CD4-positive, alpha-beta T cell (primary cell): ENCODE data around the gene FBXL15. TPM values are rescaled to one million over a fixed set of nuclear protein-coding genes. Genes with fewer than 3 reads are reported as not detected.

Experiments
- ATAC-seq: fragments of 200-7000 bp; cut with Tn5 transposase; one replicate; pipeline ENCODE4 v1.10.0; 2022; ENCODE audit warnings: mild to moderate bottlenecking; ENCODE audit not compliant: poor library complexity
- CTCF ChIA-PET: fragments of 350-600 bp; sonication (Branson Sonifier 250); formaldehyde crosslinking; loops from one replicate; lab custom pipeline; 2021; ENCODE audit warnings: antibody characterized with exemption, inconsistent platforms; lab: Charles Lee
- POLR2A ChIA-PET: fragments of 350-600 bp; sonication (Branson Sonifier 250); formaldehyde crosslinking; loops from one replicate; lab custom pipeline; 2021; ENCODE audit warnings: antibody characterized with exemption, inconsistent platforms; lab: Charles Lee
- DNase-seq, 14 experiments: peaks; one replicate each; pipeline ENCODE4 v3.0.0-alpha.2; 2013 to 2020; ENCODE audit warnings: mixed read lengths in 2 of 14
- H3K27ac ChIP-seq, 2 donors: one replicate each; pipeline versions ENCODE4 v1.5.1 to v1.7.0; 2013; ENCODE audit warnings: low read length in 2 of 2, low read depth in 1 of 2, mild to moderate bottlenecking in 1 of 2
- H3K27me3 ChIP-seq, 2 experiments: 1 replicate in 1 of 2; 2 replicates in 1 of 2; pipeline versions ENCODE4 v1.6.1 to v1.7.0; 2013; ENCODE audit warnings: low read length in 2 of 2, control low read depth in 1 of 2, mild to moderate bottlenecking in 1 of 2, moderate library complexity in 1 of 2; ENCODE audit not compliant: insufficient read depth in 2 of 2, control insufficient read depth in 1 of 2
- H3K36me3 ChIP-seq: one replicate; pipeline ENCODE4 v1.6.1; 2013; ENCODE audit warnings: low read length, control low read depth; ENCODE audit not compliant: insufficient read depth
- H3K4me1 ChIP-seq: one replicate; pipeline ENCODE4 v1.6.1; 2013; ENCODE audit warnings: low read length, control low read depth; ENCODE audit not compliant: insufficient read depth
- H3K4me3 ChIP-seq: one replicate; pipeline ENCODE4 v1.5.1; 2013; ENCODE audit warnings: mild to moderate bottlenecking, low read length, moderate library complexity
- H3K9me3 ChIP-seq, 2 experiments: 1 replicate in 1 of 2; 2 replicates in 1 of 2; pipeline versions ENCODE4 v1.6.1 to v1.7.0; 2013; ENCODE audit warnings: low read length in 2 of 2, mild to moderate bottlenecking in 2 of 2, control low read depth in 1 of 2, moderate library complexity in 1 of 2; ENCODE audit not compliant: control insufficient read depth in 1 of 2, insufficient read depth in 1 of 2
- H3K27ac Mint-ChIP-seq: one replicate; pipeline ENCODE4 v1.8.0; 2020; ENCODE audit warnings: mixed read lengths
- H3K27me3 Mint-ChIP-seq: one replicate; pipeline ENCODE4 v1.8.0; 2021; ENCODE audit warnings: mixed read lengths
- H3K36me3 Mint-ChIP-seq: one replicate; pipeline ENCODE4 v1.8.0; 2021; ENCODE audit warnings: low read depth, mixed read lengths
- H3K4me1 Mint-ChIP-seq: one replicate; pipeline ENCODE4 v1.8.0; 2021; ENCODE audit warnings: low read depth, mixed read lengths
- H3K4me3 Mint-ChIP-seq: one replicate; pipeline ENCODE4 v1.8.0; 2020; ENCODE audit warnings: mild to moderate bottlenecking, mixed read lengths
- H3K9me3 Mint-ChIP-seq: one replicate; pipeline ENCODE4 v1.8.0; 2020; ENCODE audit warnings: mixed read lengths
- CTCF ChIP-seq: fragments of 200-600 bp; IDR thresholded peaks from one replicate; pipeline ENCODE4 v1.8.0; 2022; ENCODE audit warnings: antibody characterized with exemption, mild to moderate bottlenecking
- intact Hi-C, 2 experiments: fragments of 100-400 bp; cut with DNase I in 1 of 2; cut with micrococcal nuclease in 1 of 2; formaldehyde crosslinking; loops; one replicate each; pipeline versions ENCODE4 v1.15.1 to v1.9.0; 2023 to 2025; cut with DNase I, micrococcal nuclease
- total RNA-seq, 174 experiments: library from RNA in 2 of 174; stranded (reverse) in 2 of 174; gene quantifications; one replicate each; pipeline ENCODE4 v1.2.3 and lab custom pipeline; 2021 to 2026

Gene FBXL15
- total RNA-seq, 2 experiments from 2014 or later: 10.2 to 10.4 TPM

DNA sequence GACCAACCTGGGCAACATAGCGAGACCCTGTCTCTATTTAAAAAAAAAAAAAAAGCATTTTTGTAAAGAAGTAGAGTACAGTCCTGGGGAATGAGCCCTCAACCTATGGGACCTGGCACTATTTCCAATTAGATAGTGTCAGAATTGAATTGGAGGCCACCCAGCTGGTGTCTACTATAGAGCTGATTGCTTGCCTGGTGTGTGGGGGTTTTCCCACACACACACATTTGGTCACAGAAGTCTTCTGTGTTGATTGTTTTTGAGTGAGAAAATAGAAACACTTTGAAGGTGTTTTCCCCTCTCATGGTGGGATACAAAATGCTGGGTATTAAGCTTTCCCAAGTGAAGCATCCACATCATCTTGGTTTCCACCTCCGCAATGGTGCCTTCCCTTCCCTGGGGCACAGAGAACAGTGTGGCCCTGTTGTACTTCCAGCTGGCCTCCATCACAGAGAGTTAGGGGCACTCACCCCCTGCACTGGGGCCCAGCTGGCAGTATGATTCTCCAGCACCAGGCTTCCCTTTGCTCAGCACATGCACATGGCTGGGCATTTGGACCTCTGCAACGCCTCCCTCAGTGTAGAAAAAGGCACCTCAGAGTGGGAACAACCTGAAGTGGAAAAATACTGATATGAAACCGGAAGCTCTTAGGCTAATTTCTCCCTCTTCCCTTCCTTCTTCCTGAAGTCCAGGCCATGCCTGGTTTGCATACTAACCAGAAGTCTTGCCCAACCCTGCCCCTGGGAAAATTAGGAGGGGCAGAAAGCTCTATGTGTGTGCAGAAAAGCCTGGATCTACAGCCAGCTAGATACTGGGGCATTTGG is 35.8 kb upstream of the FBXL15 start:
- Histone ChIP-seq H3K9me3 (no peaks in the 10 kb centered on the region), H3K4me3 (no peak overlapping the region), H3K27me3 (no peaks in the 10 kb centered on the region), H3K27ac (no peak overlapping the region), H3K4me1 (no peaks in the 10 kb centered on the region), H3K36me3 (peaks cover 26% of the 10 kb centered on the region)
- DNase-seq (peak in 1 of 14 experiments; percentile 25), ATAC-seq (no peak)
- intact Hi-C loops: no loop called here
- no peak overlapping the region for H3K4me3 Mint-ChIP-seq
- CTCF ChIA-PET: interaction anchor here (0.8 to 3.0 kb wide), 7 partner anchors 9 to 155 kb away, joined by 3 to 10 read pairs (median 8); no protein-coding TSS in a partner anchor
- H3K4me1 Mint-ChIP-seq: no peaks in the 10 kb centered on the region
- no peak overlapping the region for H3K27ac Mint-ChIP-seq
- no peak for TF ChIP-seq CTCF
- H3K27me3 Mint-ChIP-seq: no peaks in the 10 kb centered on the region
- no peaks in the 10 kb centered on the region for H3K9me3 Mint-ChIP-seq
- peaks cover 28% of the 10 kb centered on the region for H3K36me3 Mint-ChIP-seq
- POLR2A ChIA-PET: interaction anchor here (1.9 kb wide), 1 partner anchor 9 kb away, joined by 11 read pairs; no protein-coding TSS in a partner anchor

DNA sequence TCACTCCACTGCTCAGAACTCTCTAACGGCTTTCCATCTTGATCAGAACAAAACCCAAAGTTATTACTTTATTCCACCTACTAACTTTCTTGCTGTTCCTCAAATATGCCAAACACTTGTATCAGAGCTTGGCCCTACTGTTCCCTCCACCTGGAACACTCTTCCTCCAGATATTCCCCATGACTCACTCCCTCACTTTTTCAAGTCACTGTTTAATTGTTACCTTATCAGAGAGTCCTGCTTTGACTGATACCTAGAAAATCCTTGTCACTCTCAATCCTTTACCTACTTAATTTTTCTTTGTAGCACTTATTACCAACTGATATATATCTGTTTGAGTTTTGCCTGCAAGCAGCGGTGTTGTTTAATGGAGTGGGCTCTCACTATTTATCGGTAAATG is 30.7 kb upstream of the FBXL15 start:
- H3K9me3 Mint-ChIP-seq: no peaks in the 10 kb centered on the region
- H3K27ac ChIP-seq: no peak overlapping the region
- DNase-seq (no peak), ATAC-seq (no peak)
- intact Hi-C loops: loop anchor here (5.0 to 10.0 kb wide), 3 partner anchors 192 to 355 kb away; partner anchors contain the start of genes TRIM8 (in 1 of the 2) and WBP1L (in 1 of the 2)
- no peaks in the 10 kb centered on the region for H3K27me3 Mint-ChIP-seq
- CTCF ChIA-PET: interaction anchor here (1.2 to 1.7 kb wide), 3 partner anchors 10 to 89 kb away, joined by 3 to 6 read pairs (median 4); no protein-coding TSS in a partner anchor
- H3K4me3 ChIP-seq: no peak overlapping the region
- no peak overlapping the region for H3K4me3 Mint-ChIP-seq
- TF ChIP-seq CTCF: no peak
- no peaks in the 10 kb centered on the region for H3K27me3 ChIP-seq
- peaks cover 14% of the 10 kb centered on the region for H3K4me1 Mint-ChIP-seq
- H3K4me1 ChIP-seq: peaks cover 16% of the 10 kb centered on the region
- no peaks in the 10 kb centered on the region for H3K9me3 ChIP-seq
- H3K27ac Mint-ChIP-seq: no peak overlapping the region
- no peaks in the 10 kb centered on the region for H3K36me3 ChIP-seq
- POLR2A ChIA-PET: no interaction called here
- peaks cover 12% of the 10 kb centered on the region for H3K36me3 Mint-ChIP-seq

DNA sequence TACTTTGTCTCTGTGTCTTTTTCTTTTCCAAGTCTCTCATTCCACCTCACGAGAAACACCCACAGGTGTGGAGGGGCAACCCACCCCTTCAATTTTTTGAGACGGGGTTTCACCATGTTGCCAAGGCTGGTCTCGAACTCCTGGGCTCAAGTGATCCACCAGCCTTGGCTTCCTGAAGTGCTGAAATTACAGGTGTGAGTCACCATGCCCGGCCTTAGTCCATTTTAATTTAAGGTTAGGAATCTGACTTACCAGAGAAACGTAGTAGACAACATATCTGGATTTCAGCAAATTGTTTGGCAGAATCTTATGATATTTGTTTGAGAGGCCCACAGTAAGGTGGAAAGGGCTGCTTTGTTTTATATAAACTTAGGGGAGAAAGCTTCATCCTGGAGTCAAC is 28.3 kb upstream of the FBXL15 start:
- no peak for DNase-seq
- peaks cover 33% of the 10 kb centered on the region for H3K4me1 Mint-ChIP-seq
- Histone ChIP-seq H3K4me1 (peaks cover 38% of the 10 kb centered on the region), H3K4me3 (no peak overlapping the region), H3K27ac (no peak overlapping the region), H3K36me3 (peaks cover 11% of the 10 kb centered on the region), H3K9me3 (no peaks in the 10 kb centered on the region), H3K27me3 (no peaks in the 10 kb centered on the region)
- peaks cover 31% of the 10 kb centered on the region for H3K36me3 Mint-ChIP-seq
- TF ChIP-seq CTCF: no peak
- ChIA-PET POLR2A (interaction anchor here (4.6 kb wide), 1 partner anchor 29 kb away, joined by 71 read pairs; the partner anchor contains the start of gene FBXL15), CTCF (no interaction called here)
- H3K9me3 Mint-ChIP-seq: no peaks in the 10 kb centered on the region
- peak overlapping the region; percentile 77 for H3K4me3 Mint-ChIP-seq
- no peak for ATAC-seq
- H3K27me3 Mint-ChIP-seq: no peaks in the 10 kb centered on the region
- intact Hi-C loops: loop anchor here (2.0 to 10.0 kb wide), 4 partner anchors 190 to 352 kb away; partner anchors contain the start of genes TRIM8 (in 1 of the 2) and WBP1L (in 1 of the 2)
- H3K27ac Mint-ChIP-seq: peak overlapping the region; percentile 100
